ENCODE results near the gene DDOST.

Gene DDOST

GRCh38 chr1:20701847-20702246 lies 40.7 kb upstream of the DDOST start:
- no peaks in the 10 kb centered on the region for H3K27me3 ChIP-seq (ENCODE audit: insufficient read depth, low read length, poor library complexity)
- peaks cover 6% of the 10 kb centered on the region for H3K4me1 ChIP-seq (ENCODE audit: insufficient read depth, low read length)
- H3K79me2 ChIP-seq (ENCODE audit: insufficient read depth, low read length), result no peaks in the 10 kb centered on the region
- H3K9me3 ChIP-seq (ENCODE audit: insufficient read depth, low read length, severe bottlenecking), result no peaks in the 10 kb centered on the region
- H2AFZ ChIP-seq (ENCODE audit: low read depth, low read length), result no peak overlapping the region
- no peaks in the 10 kb centered on the region for H3K36me3 ChIP-seq (ENCODE audit: insufficient read depth, low read length)
- H3K27ac ChIP-seq (ENCODE audit: low read length), result no peak overlapping the region
- H3K4me2 ChIP-seq (ENCODE audit: insufficient read depth, low read length), result no peak overlapping the region
- no peaks in the 10 kb centered on the region for H4K20me1 ChIP-seq (ENCODE audit: insufficient read depth, low read length)
- no peak for TF ChIP-seq CTCF (IDR thresholded peaks at IDR 0.05; ENCODE audit: borderline replicate concordance, extremely low read depth, low read length, poor library complexity, severe bottlenecking)
- TF ChIP-seq EZH2 (IDR thresholded peaks at IDR 0.05; ENCODE audit: borderline replicate concordance, low read depth, low read length, severe bottlenecking), result no peak
- no peak for DNase-seq
- ATAC-seq (ENCODE audit: insufficient read depth, low read depth), result no peak
- no peak overlapping the region for H3K9ac ChIP-seq (ENCODE audit: low read depth, low read length)
- no peak overlapping the region for H3K4me3 ChIP-seq (ENCODE audit: low read depth in 1 of 2, low read length in 2 of 2)

- no peak overlapping the region for H3K4me2 ChIP-seq (ENCODE audit: insufficient read depth, low read length)
- ATAC-seq (ENCODE audit: insufficient read depth, low read depth) (no peak), DNase-seq (no peak)
- no peak overlapping the region for H2AFZ ChIP-seq (ENCODE audit: low read depth, low read length)
- H3K4me1 ChIP-seq (ENCODE audit: insufficient read depth, low read length), result peaks cover 10% of the 10 kb centered on the region
- no peaks in the 10 kb centered on the region for H4K20me1 ChIP-seq (ENCODE audit: insufficient read depth, low read length)
- no peaks in the 10 kb centered on the region for H3K36me3 ChIP-seq (ENCODE audit: insufficient read depth, low read length)
- H3K9me3 ChIP-seq (ENCODE audit: insufficient read depth, low read length, severe bottlenecking), result no peaks in the 10 kb centered on the region
- H3K79me2 ChIP-seq (ENCODE audit: insufficient read depth, low read length), result no peaks in the 10 kb centered on the region
- H3K9ac ChIP-seq (ENCODE audit: low read depth, low read length), result no peak overlapping the region
- no peaks in the 10 kb centered on the region for H3K27me3 ChIP-seq (ENCODE audit: insufficient read depth, low read length, poor library complexity)
- H3K4me3 ChIP-seq (ENCODE audit: low read depth in 1 of 2, low read length in 2 of 2), result no peak overlapping the region
- H3K27ac ChIP-seq (ENCODE audit: low read length), result no peak overlapping the region
- TF ChIP-seq CTCF (IDR thresholded peaks at IDR 0.05; ENCODE audit: borderline replicate concordance, extremely low read depth, low read length, poor library complexity, severe bottlenecking), result no peak
- no peak for TF ChIP-seq EZH2 (IDR thresholded peaks at IDR 0.05; ENCODE audit: borderline replicate concordance, low read depth, low read length, severe bottlenecking)
These were observed 40.3 kb upstream of the DDOST start for GRCh38 chr1:20701446-20701845.

GRCh38 chr1:20700636-20701215 lies 39.6 kb upstream of the DDOST start:
- no peak for TF ChIP-seq CTCF (IDR thresholded peaks at IDR 0.05; ENCODE audit: borderline replicate concordance, extremely low read depth, low read length, poor library complexity, severe bottlenecking)
- no peak for TF ChIP-seq EZH2 (IDR thresholded peaks at IDR 0.05; ENCODE audit: borderline replicate concordance, low read depth, low read length, severe bottlenecking)
- no peak overlapping the region for H3K4me2 ChIP-seq (ENCODE audit: insufficient read depth, low read length)
- H3K36me3 ChIP-seq (ENCODE audit: insufficient read depth, low read length), result no peaks in the 10 kb centered on the region

More at GRCh38 chr1:20700636-20701215, 39.6 kb upstream of the DDOST start:
- Histone ChIP-seq H4K20me1 (ENCODE audit: insufficient read depth, low read length) (no peaks in the 10 kb centered on the region), H3K79me2 (ENCODE audit: insufficient read depth, low read length) (no peaks in the 10 kb centered on the region), H3K27me3 (ENCODE audit: insufficient read depth, low read length, poor library complexity) (no peaks in the 10 kb centered on the region), H3K9ac (ENCODE audit: low read depth, low read length) (no peak overlapping the region), H3K27ac (ENCODE audit: low read length) (no peak overlapping the region), H3K4me3 (ENCODE audit: low read depth in 1 of 2, low read length in 2 of 2) (no peak overlapping the region), H3K4me1 (ENCODE audit: insufficient read depth, low read length) (peaks cover 16% of the 10 kb centered on the region), H3K9me3 (ENCODE audit: insufficient read depth, low read length, severe bottlenecking) (no peaks in the 10 kb centered on the region), H2AFZ (ENCODE audit: low read depth, low read length) (no peak overlapping the region)
- ATAC-seq (ENCODE audit: insufficient read depth, low read depth), result no peak
- no peak for DNase-seq
